WI38 (cell line): ENCODE results near the gene F12.
A peak's percentile ranks its signal among the peaks of the same experiment; 100 is the strongest.

Source experiments
- H3K4me3 ChIP-seq: 2 replicates; pipeline ENCODE4 v1.5.1; 2011; ENCODE audit warnings: low read depth, mild to moderate bottlenecking, control low read depth, low read length
- CTCF ChIP-seq: IDR thresholded peaks from 2 replicates; pipeline ENCODE4 v1.5.1; 2012; ENCODE audit warnings: low read depth, mild to moderate bottlenecking, control low read depth, low read length

Gene F12

GRCh38 chr5:177405805-177406204 is 3.6 kb downstream of the F12 start:
- no peak overlapping the region for H3K4me3 ChIP-seq
- no peak for TF ChIP-seq CTCF

GRCh38 chr5:177405312-177405711 is 4.1 kb downstream of the F12 start:
- no peak overlapping the region for H3K4me3 ChIP-seq
- TF ChIP-seq CTCF, result no peak

- TF ChIP-seq CTCF, result no peak
- H3K4me3 ChIP-seq, result peak overlapping the region; percentile 65
Measured at GRCh38 chr5:177404641-177405179, 4.7 kb downstream of the F12 start.

GRCh38 chr5:177403792-177404640 is 5.3 kb downstream of the F12 start:
- H3K4me3 ChIP-seq, result peak overlapping the region; percentile 65

GRCh38 chr5:177403102-177403791 is 6.1 kb downstream of the F12 start:
- peak overlapping the region; percentile 65 for H3K4me3 ChIP-seq
- no peak for TF ChIP-seq CTCF

More at GRCh38 chr5:177403792-177404640, 5.3 kb downstream of the F12 start:
- peak; percentile 75 for TF ChIP-seq CTCF

- no peak overlapping the region for H3K4me3 ChIP-seq
- peak; percentile 19; the same call in 1 of the 2 replicates for TF ChIP-seq CTCF
Measured at GRCh38 chr5:177402271-177403043, 6.9 kb downstream of the F12 start.
